Stimulated activated naive B cell treated with anti-CD40 and anti-IgM and Interleukin-4, amounts not matched to agents 10 μg/mL and 1 μg/mL and 100 μg/mL, for 72 hours (primary cell): Measurements from ENCODE around the gene UBR1.
"Not testable (repeated sequence)": the region's sequence is repeated elsewhere in the genome, so short reads cannot be mapped to it uniquely, and the experiment has no call there.

Experiments
- ATAC-seq, 2 donors: fragments of 150-1000 bp; cut with Tn5 transposase; replicated peaks; 2 replicates each; pipeline ENCODE4 v1.10.0; 2021; ENCODE audit warnings: moderate library complexity in 1 of 2
- DNase-seq: peaks from one replicate; pipeline ENCODE4 v3.0.0; 2021
- H3K27ac Mint-ChIP-seq: one replicate; pipeline ENCODE4 v1.8.0; 2022; ENCODE audit warnings: mild to moderate bottlenecking, mixed read lengths
- H3K27me3 Mint-ChIP-seq, 2 donors: one replicate each; pipeline ENCODE4 v1.8.0; 2022; ENCODE audit warnings: mixed read lengths in 2 of 2
- H3K36me3 Mint-ChIP-seq, 2 donors: one replicate each; pipeline ENCODE4 v1.8.0; 2022; ENCODE audit warnings: mixed read lengths in 2 of 2, mild to moderate bottlenecking in 1 of 2
- H3K4me1 Mint-ChIP-seq, 2 donors: one replicate each; pipeline ENCODE4 v1.8.0; 2022; ENCODE audit warnings: mixed read lengths in 2 of 2, mild to moderate bottlenecking in 1 of 2
- H3K4me3 Mint-ChIP-seq, 2 donors: one replicate each; pipeline ENCODE4 v1.8.0; 2022; ENCODE audit warnings: mild to moderate bottlenecking in 2 of 2, mixed read lengths in 2 of 2, moderate library complexity in 1 of 2
- H3K9me3 Mint-ChIP-seq, 2 donors: one replicate each; pipeline ENCODE4 v1.8.0; 2022; ENCODE audit warnings: mixed read lengths in 2 of 2, mild to moderate bottlenecking in 1 of 2

Gene UBR1

GRCh38 chr15:42954291-42954690 is 151.5 kb downstream of the UBR1 start:
- H3K9me3 Mint-ChIP-seq = no peaks in the 10 kb centered on the region
- H3K4me3 Mint-ChIP-seq = no peak overlapping the region
- peaks cover 4 to 13% of the 10 kb centered on the region in 2 donors for H3K4me1 Mint-ChIP-seq
- DNase-seq = no peak
- no peaks in the 10 kb centered on the region for H3K27me3 Mint-ChIP-seq
- H3K27ac Mint-ChIP-seq = no peak overlapping the region
- peaks cover 47 to 57% of the 10 kb centered on the region in 2 donors for H3K36me3 Mint-ChIP-seq
- no peak for ATAC-seq

GRCh38 chr15:42948898-42949297 is 156.9 kb downstream of the UBR1 start:
- not testable (repeated sequence) for DNase-seq, H3K4me1 Mint-ChIP-seq, H3K27me3 Mint-ChIP-seq, H3K9me3 Mint-ChIP-seq, H3K4me3 Mint-ChIP-seq, ATAC-seq, H3K27ac Mint-ChIP-seq
- H3K36me3 Mint-ChIP-seq = peaks cover 31 to 43% of the 10 kb centered on the region in 2 donors

- no peak overlapping the region for H3K27ac Mint-ChIP-seq
- no peaks in the 10 kb centered on the region for H3K27me3 Mint-ChIP-seq
- peaks cover 0 to 2% of the 10 kb centered on the region in 2 donors for H3K4me1 Mint-ChIP-seq
- ATAC-seq = no peak
- peaks cover 8 to 25% of the 10 kb centered on the region in 2 donors for H3K36me3 Mint-ChIP-seq
- no peak for DNase-seq
- H3K4me3 Mint-ChIP-seq = no peak overlapping the region
- H3K9me3 Mint-ChIP-seq = peaks cover 0 to 1% of the 10 kb centered on the region in 2 donors
Measured at GRCh38 chr15:42940527-42940926, 165.3 kb downstream of the UBR1 start.

DNA sequence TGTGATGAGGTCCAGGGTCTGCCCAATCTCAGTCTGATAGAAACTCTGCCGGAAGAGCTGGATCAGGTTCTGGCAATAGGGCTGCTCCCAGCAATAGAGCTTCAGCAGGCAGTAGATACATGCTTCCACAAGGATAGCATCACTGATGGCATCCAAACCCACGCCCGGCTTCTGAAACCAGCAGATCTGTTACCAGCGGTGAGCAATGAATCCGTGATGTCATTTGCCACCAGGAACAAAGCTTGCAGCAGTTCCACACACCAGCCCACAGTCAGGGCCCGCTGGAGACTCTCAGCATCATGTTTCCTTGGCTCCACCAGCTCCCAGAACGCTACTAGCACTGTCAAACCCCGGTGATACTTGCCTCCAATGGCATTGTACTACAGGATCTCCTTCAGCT is 166.0 kb downstream of the UBR1 start:
- no peak overlapping the region for H3K4me3 Mint-ChIP-seq
- DNase-seq (no peak), ATAC-seq (no peak)
- H3K27me3 Mint-ChIP-seq = no peaks in the 10 kb centered on the region
- H3K4me1 Mint-ChIP-seq = peaks cover 0 to 2% of the 10 kb centered on the region in 2 donors
- H3K27ac Mint-ChIP-seq = peak overlapping the region; percentile 65
- peaks cover 8 to 22% of the 10 kb centered on the region in 2 donors for H3K36me3 Mint-ChIP-seq
- H3K9me3 Mint-ChIP-seq = peaks cover 0 to 1% of the 10 kb centered on the region in 2 donors

DNA sequence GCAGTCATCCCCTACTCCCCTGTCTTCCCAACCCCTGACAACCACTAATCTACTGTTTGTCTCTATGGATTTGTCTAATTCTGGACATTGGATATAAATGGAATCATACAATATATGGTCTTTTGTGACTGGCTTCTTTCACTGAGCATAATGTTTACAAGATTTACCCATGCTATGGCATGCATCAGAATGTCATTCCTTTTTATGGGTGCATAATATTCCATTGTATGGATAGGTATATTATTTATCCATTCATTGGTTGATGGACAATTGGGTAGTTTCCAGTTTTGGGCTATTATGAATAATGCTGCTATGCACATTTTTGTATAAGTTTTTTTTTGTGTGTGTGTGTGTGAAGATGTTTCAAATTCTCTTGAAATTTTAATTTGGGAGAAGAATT is 168.7 kb downstream of the UBR1 start:
- peaks cover 0 to 2% of the 10 kb centered on the region in 2 donors for H3K4me1 Mint-ChIP-seq
- H3K4me3 Mint-ChIP-seq = no peak overlapping the region
- H3K27me3 Mint-ChIP-seq = no peaks in the 10 kb centered on the region
- DNase-seq = no peak
- ATAC-seq = no peak
- peaks cover 0 to 1% of the 10 kb centered on the region in 2 donors for H3K9me3 Mint-ChIP-seq
- H3K36me3 Mint-ChIP-seq = peaks cover 5 to 7% of the 10 kb centered on the region in 2 donors
- H3K27ac Mint-ChIP-seq = no peak overlapping the region

DNA sequence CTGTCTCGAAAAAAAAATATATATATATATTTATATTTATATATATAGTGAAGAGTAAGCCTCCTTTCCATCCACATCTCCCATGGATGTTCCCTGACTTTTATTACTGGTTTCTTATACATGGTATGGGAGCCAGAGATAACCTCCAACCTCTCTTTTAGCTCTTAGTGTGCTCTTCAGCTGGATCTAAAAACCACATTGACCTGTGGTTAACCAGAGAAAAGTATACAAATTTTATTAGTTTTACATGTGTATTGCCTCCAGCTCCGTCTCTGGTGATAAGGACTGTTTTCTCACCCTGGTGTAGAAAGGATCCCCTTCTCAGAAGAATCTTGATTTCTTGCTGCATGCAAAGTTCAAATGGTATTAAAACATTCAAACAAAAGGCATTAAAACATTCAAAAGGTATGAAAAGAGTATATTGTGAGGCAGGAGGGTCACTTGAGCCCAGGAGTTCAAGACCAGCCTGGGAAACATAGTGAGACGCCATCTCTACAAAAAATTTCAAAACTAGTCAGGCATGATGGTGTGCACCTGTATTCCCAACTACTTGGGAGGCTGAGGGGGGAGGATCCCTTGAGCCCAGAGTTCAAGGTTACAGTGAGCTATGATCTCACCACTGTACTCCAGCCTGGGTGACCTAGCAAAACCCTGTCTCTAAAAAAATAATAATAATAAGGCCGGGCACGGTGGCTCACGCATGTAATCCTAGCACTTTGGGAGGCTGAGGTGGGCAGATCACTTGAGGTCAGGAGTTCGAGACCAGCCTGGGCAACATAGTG is 171.8 kb downstream of the UBR1 start:
- Mint-ChIP-seq H3K36me3 (peaks cover 0 to 1% of the 10 kb centered on the region in 2 donors), H3K4me3 (no peak overlapping the region), H3K4me1 (no peaks in the 10 kb centered on the region), H3K27me3 (no peaks in the 10 kb centered on the region), H3K9me3 (peaks cover 0 to 1% of the 10 kb centered on the region in 2 donors), H3K27ac (no peak overlapping the region)
- ATAC-seq = no peak
- no peak for DNase-seq

- H3K4me1 Mint-ChIP-seq = no peaks in the 10 kb centered on the region
- no peak for ATAC-seq
- DNase-seq = no peak
- H3K36me3 Mint-ChIP-seq = no peaks in the 10 kb centered on the region
- no peak overlapping the region for H3K4me3 Mint-ChIP-seq
- no peaks in the 10 kb centered on the region for H3K27me3 Mint-ChIP-seq
- H3K27ac Mint-ChIP-seq = no peak overlapping the region
- H3K9me3 Mint-ChIP-seq = no peaks in the 10 kb centered on the region
Measured at GRCh38 chr15:42932833-42933515, 172.9 kb downstream of the UBR1 start.

- H3K4me3 Mint-ChIP-seq = no peak overlapping the region
- no peaks in the 10 kb centered on the region for H3K36me3 Mint-ChIP-seq
- ATAC-seq (no peak), DNase-seq (no peak)
- H3K4me1 Mint-ChIP-seq = no peaks in the 10 kb centered on the region
- no peaks in the 10 kb centered on the region for H3K9me3 Mint-ChIP-seq
- H3K27me3 Mint-ChIP-seq = no peaks in the 10 kb centered on the region
- no peak overlapping the region for H3K27ac Mint-ChIP-seq
Measured at GRCh38 chr15:42931702-42932486, 173.9 kb downstream of the UBR1 start.

GRCh38 chr15:42929306-42929848 is 176.5 kb downstream of the UBR1 start:
- Mint-ChIP-seq H3K9me3 (no peaks in the 10 kb centered on the region), H3K27me3 (no peaks in the 10 kb centered on the region), H3K4me1 (no peaks in the 10 kb centered on the region), H3K4me3 (no peak overlapping the region), H3K27ac (no peak overlapping the region), H3K36me3 (no peaks in the 10 kb centered on the region)
- ATAC-seq = no peak
- no peak for DNase-seq

DNA sequence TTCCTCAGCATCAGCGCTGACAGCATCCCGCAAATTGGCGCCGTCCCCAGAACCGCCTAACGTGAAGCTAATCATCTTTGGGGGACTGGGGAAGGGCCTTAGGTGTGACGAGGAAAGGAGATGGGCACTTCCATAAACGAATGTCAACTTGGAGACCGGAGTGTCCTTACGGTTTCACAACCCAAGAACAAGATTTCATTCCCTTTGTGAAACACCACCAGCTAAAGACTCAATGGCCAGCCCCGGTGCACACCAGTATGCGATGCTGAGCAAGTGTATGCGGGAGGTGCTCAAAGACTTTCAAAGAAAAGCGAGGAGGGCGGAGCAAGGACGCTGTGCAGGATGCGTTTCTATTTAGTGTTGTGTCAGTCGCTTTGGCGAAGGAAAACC is 184.5 kb downstream of the UBR1 start:
- DNase-seq = peak; percentile 2
- no peaks in the 10 kb centered on the region for H3K27me3 Mint-ChIP-seq
- peak overlapping the region; percentile 87 to 94 for H3K4me3 Mint-ChIP-seq
- H3K27ac Mint-ChIP-seq = no peak overlapping the region
- peaks cover 13 to 28% of the 10 kb centered on the region in 2 donors for H3K4me1 Mint-ChIP-seq
- H3K36me3 Mint-ChIP-seq = no peaks in the 10 kb centered on the region
- no peaks in the 10 kb centered on the region for H3K9me3 Mint-ChIP-seq
- ATAC-seq = peak; percentile 22 to 23

GRCh38 chr15:42920519-42921341 is 185.1 kb downstream of the UBR1 start, which contains the start of gene TTBK2:
TSS of gene TTBK2 (minus strand) at chr15:42920778. CDS start at chr15:42878617, 42,161 bp downstream.
- H3K4me3 Mint-ChIP-seq = peak within 1 kb of the TSS; percentile 87 to 94
- H3K9me3 Mint-ChIP-seq = no peaks in the 10 kb centered on the region
- H3K27ac Mint-ChIP-seq = peak within 1 kb of the TSS; percentile 94
- peaks cover 16 to 34% of the 10 kb centered on the region in 2 donors for H3K4me1 Mint-ChIP-seq
- peak; percentile 98 for DNase-seq
- no peaks in the 10 kb centered on the region for H3K36me3 Mint-ChIP-seq
- H3K27me3 Mint-ChIP-seq = no peaks in the 10 kb centered on the region
- ATAC-seq = peak; percentile 95

DNA sequence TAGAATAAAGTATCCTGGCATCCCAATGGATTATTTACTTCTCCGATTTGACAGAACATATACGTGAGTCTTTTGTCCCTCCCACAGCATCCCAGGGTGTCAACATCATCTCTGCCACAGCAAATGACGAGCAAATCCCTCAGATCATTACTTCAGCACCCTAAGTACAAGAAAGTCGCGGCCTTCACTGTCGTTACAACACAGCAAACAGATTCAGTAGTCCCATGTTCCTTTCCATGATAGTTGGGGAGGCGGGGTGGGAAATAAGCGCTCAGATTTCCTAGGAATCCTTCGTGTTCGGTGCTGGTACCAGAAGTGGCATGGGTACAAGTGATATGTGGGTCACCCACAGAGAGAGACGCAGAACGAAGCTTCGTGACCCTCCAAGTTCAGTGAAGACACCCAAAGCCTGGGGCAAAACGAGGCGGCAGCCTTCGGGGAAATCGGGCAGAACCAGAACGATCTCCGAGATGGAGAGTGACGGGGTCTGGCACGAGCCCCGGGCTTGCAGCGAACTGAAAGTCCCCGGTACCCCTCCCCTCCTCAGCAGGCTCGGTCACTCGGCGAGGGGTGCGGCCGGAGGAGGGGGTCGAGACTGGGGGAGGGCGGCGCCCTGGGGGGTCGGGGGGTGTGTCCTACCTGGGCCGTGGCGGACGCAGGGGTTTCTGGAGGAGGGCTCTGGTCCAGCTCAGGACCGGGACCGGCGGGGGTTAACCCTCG is 185.9 kb downstream of the UBR1 start:
- H3K4me1 Mint-ChIP-seq = peaks cover 18 to 39% of the 10 kb centered on the region in 2 donors
- H3K4me3 Mint-ChIP-seq = peak overlapping the region; percentile 87 to 93
- DNase-seq = peak; percentile 21
- H3K27ac Mint-ChIP-seq = peak overlapping the region; percentile 88
- peak; percentile 14 to 27 for ATAC-seq
- no peaks in the 10 kb centered on the region for H3K27me3 Mint-ChIP-seq
- no peaks in the 10 kb centered on the region for H3K9me3 Mint-ChIP-seq
- no peaks in the 10 kb centered on the region for H3K36me3 Mint-ChIP-seq

DNA sequence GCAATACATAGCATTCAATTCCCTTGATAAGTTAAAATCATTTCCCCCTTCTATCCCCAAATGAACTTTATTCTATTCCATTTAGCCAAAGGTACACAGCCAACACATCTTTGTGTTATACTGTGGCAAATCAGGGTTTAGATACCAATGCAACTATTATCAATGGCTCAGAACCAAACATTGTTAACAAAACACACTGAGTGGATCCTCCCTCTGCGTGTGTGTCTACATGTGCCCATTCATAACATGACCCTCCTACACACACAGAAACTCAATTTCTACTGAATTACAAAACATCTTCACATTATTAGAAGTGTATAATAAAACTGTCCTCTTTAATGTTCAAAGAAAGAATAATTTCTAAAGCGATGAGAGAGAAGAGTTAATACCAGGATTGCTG is 186.5 kb downstream of the UBR1 start:
- Mint-ChIP-seq H3K9me3 (no peaks in the 10 kb centered on the region), H3K36me3 (no peaks in the 10 kb centered on the region), H3K4me3 (peak overlapping the region; percentile 87 to 93), H3K27me3 (no peaks in the 10 kb centered on the region), H3K27ac (no peak overlapping the region), H3K4me1 (peaks cover 22 to 45% of the 10 kb centered on the region in 2 donors)
- DNase-seq = no peak
- ATAC-seq = no peak
